Sigmoid colon (tissue), 4 donors: ENCODE measurements around the gene IMPA2.

ENCODE experiments used
- EP300 ChIP-seq, 4 donors: sonication (generic); formaldehyde crosslinking; IDR thresholded peaks; one replicate each; pipeline ENCODE4 v1.6.1; 2017; ENCODE audit warnings: antibody characterized with exemption in 4 of 4
- POLR2A ChIP-seq, 2 donors: fragments of 450-650 bp; IDR thresholded peaks; one replicate each; pipeline ENCODE4 v1.6.1; 2016; ENCODE audit warnings: antibody characterized with exemption in 2 of 2, mild to moderate bottlenecking in 2 of 2, moderate library complexity in 2 of 2
- POLR2AphosphoS5 ChIP-seq, 4 donors: sonication (generic); formaldehyde crosslinking; IDR thresholded peaks; one replicate each; pipeline ENCODE4 v1.6.1; 2017; ENCODE audit warnings: antibody characterized with exemption in 4 of 4
- TF ChIP-seq, protein P1 (sequence below), 4 experiments: fragments of 450-650 bp in 3 of 4; fragments of 200-600 bp in 1 of 4; IDR thresholded peaks; one replicate each; pipeline ENCODE4 v1.5.1; 2016 to 2019; ENCODE audit warnings: antibody characterized with exemption in 4 of 4, mild to moderate bottlenecking in 3 of 4, moderate library complexity in 2 of 4

DNA sequence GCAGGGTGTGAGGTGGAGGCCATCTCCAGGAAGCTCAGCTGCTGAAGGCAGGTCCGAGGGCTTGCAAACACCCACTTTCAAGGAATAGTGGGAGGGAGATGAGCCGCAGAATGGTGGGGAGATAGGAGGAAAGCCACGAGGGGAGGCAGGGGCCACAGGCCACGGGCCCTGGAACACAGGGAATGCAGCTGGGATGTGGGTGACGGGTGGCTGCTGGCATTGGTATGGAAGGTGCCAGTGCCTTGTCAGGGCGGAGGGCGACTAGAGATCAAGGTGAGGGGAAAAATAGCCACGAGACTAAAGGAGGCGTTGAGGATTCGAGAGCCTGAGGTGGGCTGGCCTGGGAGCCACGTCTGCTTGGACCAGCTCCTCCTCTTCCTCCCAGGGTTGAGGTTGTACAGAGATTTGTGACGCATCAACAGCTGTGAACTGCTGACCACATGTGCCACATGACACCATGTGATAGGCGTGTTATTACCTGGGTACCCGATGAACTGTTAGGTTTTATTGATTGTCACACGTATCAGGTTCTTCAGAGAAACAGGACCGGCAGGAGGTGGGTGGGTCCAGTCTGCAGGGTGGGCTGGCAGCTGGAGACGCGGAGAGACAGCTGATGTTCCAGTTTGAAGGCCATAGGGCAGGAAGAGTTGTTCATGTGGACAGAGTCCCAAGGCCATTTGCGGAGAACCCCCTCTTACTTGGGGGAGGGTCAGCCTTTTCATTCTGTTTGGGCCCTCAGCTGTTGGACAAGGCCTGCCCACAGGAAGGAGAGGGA lies 9.9 kb downstream of the IMPA2 start:
- TF ChIP-seq EP300 (IDR thresholded peaks at IDR 0.05) (no peak), POLR2A (IDR thresholded peaks at IDR 0.05) (no peak), POLR2AphosphoS5 (IDR thresholded peaks at IDR 0.05) (no peak)
- TF ChIP-seq, protein P1, sequence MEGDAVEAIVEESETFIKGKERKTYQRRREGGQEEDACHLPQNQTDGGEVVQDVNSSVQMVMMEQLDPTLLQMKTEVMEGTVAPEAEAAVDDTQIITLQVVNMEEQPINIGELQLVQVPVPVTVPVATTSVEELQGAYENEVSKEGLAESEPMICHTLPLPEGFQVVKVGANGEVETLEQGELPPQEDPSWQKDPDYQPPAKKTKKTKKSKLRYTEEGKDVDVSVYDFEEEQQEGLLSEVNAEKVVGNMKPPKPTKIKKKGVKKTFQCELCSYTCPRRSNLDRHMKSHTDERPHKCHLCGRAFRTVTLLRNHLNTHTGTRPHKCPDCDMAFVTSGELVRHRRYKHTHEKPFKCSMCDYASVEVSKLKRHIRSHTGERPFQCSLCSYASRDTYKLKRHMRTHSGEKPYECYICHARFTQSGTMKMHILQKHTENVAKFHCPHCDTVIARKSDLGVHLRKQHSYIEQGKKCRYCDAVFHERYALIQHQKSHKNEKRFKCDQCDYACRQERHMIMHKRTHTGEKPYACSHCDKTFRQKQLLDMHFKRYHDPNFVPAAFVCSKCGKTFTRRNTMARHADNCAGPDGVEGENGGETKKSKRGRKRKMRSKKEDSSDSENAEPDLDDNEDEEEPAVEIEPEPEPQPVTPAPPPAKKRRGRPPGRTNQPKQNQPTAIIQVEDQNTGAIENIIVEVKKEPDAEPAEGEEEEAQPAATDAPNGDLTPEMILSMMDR (IDR thresholded peaks at IDR 0.05) = no peak
